HepG2 (cell line): ENCODE measurements around the gene HLA-G. TPM values are rescaled to one million over a fixed set of nuclear protein-coding genes. Genes with fewer than 3 reads are reported as not detected.
A peak's percentile ranks its signal among the peaks of the same experiment; 100 is the strongest.

Source experiments
- ATAC-seq: fragments of 200-7000 bp; cut with Tn5 transposase; 3 replicates; pipeline ENCODE4 v1.9.1; 2020; ENCODE audit warnings: mild to moderate bottlenecking, moderate library complexity
- BruUV-seq: library from RNA; stranded (reverse); fragments of 400-500 nt; replicated peaks from 2 replicates; lab custom pipeline; 2021; lab: Mats Ljungman, UMichigan
- CTCF ChIA-PET: fragments of 300-600 bp; formaldehyde crosslinking; extraction: SDS; loops from one replicate; lab custom pipeline; 2021; ENCODE audit warnings: low total read pairs, inconsistent platforms, low intra/inter-chr PET ratio; lab: Yijun Ruan, JAX
- POLR2A ChIA-PET: fragments of 350-600 bp; sonication (Branson Sonifier 250); formaldehyde crosslinking; loops from one replicate; lab custom pipeline; 2020; ENCODE audit warnings: antibody characterized with exemption, inconsistent platforms; lab: Yijun Ruan, JAX
- DNase-seq: peaks from one replicate; pipeline ENCODE4 v3.0.0-alpha.2; 2015; ENCODE audit warnings: low spot score
- FAIRE-seq: peaks from 3 replicates; lab custom pipeline; 2011; peaks lifted over from hg19 to GRCh38; lab: Jason Lieb, UNC
- H2AFZ ChIP-seq: one replicate; pipeline ENCODE4 v1.6.1; 2011; ENCODE audit warnings: low read length, inconsistent platforms
- H3K27ac ChIP-seq: fragments of 300-600 bp; 3 replicates; pipeline ENCODE4 v1.8.0; 2011; ENCODE audit warnings: mixed run types, mild to moderate bottlenecking, mixed read lengths, low read length, inconsistent platforms; ENCODE audit not compliant: insufficient read depth; ENCODE audit errors: extremely low read length
- H3K27me3 ChIP-seq, 2 experiments: fragments of 200-600 bp in 1 of 2; 2 replicates in 1 of 2; 3 replicates in 1 of 2; pipeline versions ENCODE4 v1.6.0 to v1.8.0; 2011; ENCODE audit warnings: low read length in 2 of 2, mild to moderate bottlenecking in 2 of 2, moderate library complexity in 2 of 2, inconsistent platforms in 1 of 2; ENCODE audit not compliant: insufficient read depth in 2 of 2, control insufficient read depth in 1 of 2
- H3K36me3 ChIP-seq, 2 experiments: fragments of 200-600 bp in 1 of 2; replicated peaks in 1 of 2; 2 replicates in 1 of 2; 3 replicates in 1 of 2; pipeline versions ENCODE4 v1.5.1 to v1.8.0; 2011; ENCODE audit warnings: low read length in 2 of 2, inconsistent platforms in 1 of 2; ENCODE audit not compliant: insufficient read depth in 2 of 2, control insufficient read depth in 1 of 2
- H3K4me1 ChIP-seq: 2 replicates; pipeline ENCODE4 v1.5.1; 2012; ENCODE audit warnings: low read length, inconsistent platforms; ENCODE audit not compliant: insufficient read depth
- H3K4me2 ChIP-seq: 2 replicates; pipeline ENCODE4 v1.6.0; 2011; ENCODE audit warnings: low read depth, low read length, inconsistent platforms
- H3K4me3 ChIP-seq, 3 experiments: fragments of 200-600 bp in 1 of 3; sonication (generic), shearing (Covaris generic) in 1 of 3; replicated peaks in 1 of 3; 2 replicates each; pipeline ENCODE4 v1.5.1; 2011 to 2016; ENCODE audit warnings: low read length in 3 of 3, inconsistent platforms in 2 of 3, low read depth in 2 of 3, mild to moderate bottlenecking in 2 of 3, control low read depth in 1 of 3, mixed read lengths in 1 of 3; ENCODE audit not compliant: insufficient read depth in 1 of 3
- H3K79me2 ChIP-seq: one replicate; pipeline ENCODE4 v1.6.1; 2011; ENCODE audit warnings: low read length, inconsistent platforms; ENCODE audit not compliant: insufficient read depth
- H3K9ac ChIP-seq: 2 replicates; pipeline ENCODE4 v1.6.0; 2011; ENCODE audit warnings: mild to moderate bottlenecking, low read depth, low read length, inconsistent platforms; ENCODE audit not compliant: insufficient read depth
- H3K9me3 ChIP-seq: 2 replicates; pipeline ENCODE4 v1.5.1; 2012; ENCODE audit warnings: mild to moderate bottlenecking, low read length
- H4K20me1 ChIP-seq: 2 replicates; pipeline ENCODE4 v1.6.0; 2011; ENCODE audit warnings: inconsistent platforms, mild to moderate bottlenecking, low read length, moderate library complexity; ENCODE audit not compliant: insufficient read depth
- BHLHE40 ChIP-seq: IDR thresholded peaks from 2 replicates; pipeline ENCODE4 v1.6.1; 2011; ENCODE audit warnings: low read length, improper control_type of control experiment
- CTCF ChIP-seq: sonication (generic); formaldehyde crosslinking; IDR thresholded peaks from 2 replicates; pipeline ENCODE4 v1.5.0; 2020; ENCODE audit warnings: mild to moderate bottlenecking, missing genetic modification reagents, moderate library complexity
- GLI4 ChIP-seq: sonication (generic); formaldehyde crosslinking; IDR thresholded peaks from 2 replicates; pipeline ENCODE4 v1.5.1; 2020; ENCODE audit warnings: missing genetic modification reagents, mild to moderate bottlenecking, moderate library complexity, borderline replicate concordance
- IKZF5 ChIP-seq: IDR thresholded peaks from 2 replicates; pipeline ENCODE4 v1.6.1; 2018; ENCODE audit warnings: missing genetic modification reagents, mild to moderate bottlenecking, missing compliant biosample characterization
- KDM2A ChIP-seq: sonication (generic); formaldehyde crosslinking; IDR thresholded peaks from 2 replicates; pipeline ENCODE4 v1.4.0; 2020; ENCODE audit warnings: low read depth, missing genetic modification reagents, borderline replicate concordance
- NRL ChIP-seq: sonication (generic); formaldehyde crosslinking; IDR thresholded peaks from 2 replicates; pipeline ENCODE4 v1.5.0; 2020; ENCODE audit warnings: missing genetic modification reagents, mild to moderate bottlenecking, moderate library complexity, borderline replicate concordance
- RAD21 ChIP-seq: fragments of 450-650 bp; formaldehyde crosslinking; IDR thresholded peaks from 2 replicates; pipeline ENCODE4 v1.5.0; 2020; ENCODE audit warnings: mild to moderate bottlenecking
- SMC3 ChIP-seq: IDR thresholded peaks from 2 replicates; pipeline ENCODE4 v1.6.1; 2011; ENCODE audit warnings: low read length, improper control_type of control experiment
- SRF ChIP-seq: IDR thresholded peaks from 2 replicates; pipeline ENCODE4 v1.6.1; 2011; ENCODE audit warnings: mild to moderate bottlenecking, low read depth, low read length, moderate library complexity
- STAG1 ChIP-seq: sonication (generic); formaldehyde crosslinking; IDR thresholded peaks from 2 replicates; pipeline ENCODE4 v1.4.0; 2020; ENCODE audit warnings: missing genetic modification reagents
- TEAD3 ChIP-seq: optimal IDR thresholded peaks from 2 replicates; pipeline ENCODE3; 2016; ENCODE audit warnings: borderline replicate concordance
- ZBTB7B ChIP-seq: sonication (generic); formaldehyde crosslinking; IDR thresholded peaks from 2 replicates; pipeline ENCODE4 v1.4.0; 2020; ENCODE audit warnings: missing genetic modification reagents
- ZFP36 ChIP-seq: fragments of 150-350 bp; IDR thresholded peaks from 2 replicates; pipeline ENCODE4 v1.6.1; 2018; ENCODE audit warnings: borderline replicate concordance, low read length, low read depth; ENCODE audit not compliant: partially characterized antibody
- ZFY ChIP-seq: sonication (generic); formaldehyde crosslinking; IDR thresholded peaks from 2 replicates; pipeline ENCODE4 v1.4.0; 2020; ENCODE audit warnings: missing genetic modification reagents
- ZNF235 ChIP-seq: sonication (generic); formaldehyde crosslinking; IDR thresholded peaks from 2 replicates; pipeline ENCODE4 v1.8.1; 2023; ENCODE audit warnings: mild to moderate bottlenecking, missing genetic modification reagents, borderline replicate concordance
- ZNF367 ChIP-seq: sonication (generic); formaldehyde crosslinking; IDR thresholded peaks from 2 replicates; pipeline ENCODE4 v1.4.0; 2020; ENCODE audit warnings: missing genetic modification reagents, borderline replicate concordance
- ZNF629 ChIP-seq: sonication (generic); formaldehyde crosslinking; conservative IDR thresholded peaks from 2 replicates; pipeline ENCODE4 v1.5.0; 2020; ENCODE audit warnings: missing genetic modification reagents
- ZNF891 ChIP-seq: sonication (generic); formaldehyde crosslinking; IDR thresholded peaks from 2 replicates; pipeline ENCODE4 v1.5.0; 2020; ENCODE audit warnings: mild to moderate bottlenecking, missing genetic modification reagents
- WGBS: methylation state at CpG from one replicate; pipeline ENCODE4 v1.1.6; 2017; ENCODE audit warnings: low lambda C conversion rate; 5-methylcytosine and 5-hydroxymethylcytosine counted together
- in situ Hi-C: cut with HindIII; loops from 2 replicates; pipeline ENCODE4 v1.10.0; 2017; ENCODE audit warnings: low pct_unique_long_range_greater_than_20kb; ENCODE audit not compliant: extremely low pct_ligation_motif_present
- intact Hi-C: fragments of 100-400 bp; cut with micrococcal nuclease; formaldehyde crosslinking; loops from one replicate; pipeline ENCODE4 v1.10.0; 2022; ENCODE audit not compliant: unreplicated experiment
- polyA plus RNA-seq, 8 experiments: library from polyadenylated mRNA; depleted of rRNA in 3 of 8; stranded (reverse) in 7 of 8; unstranded in 1 of 8; fragments of >200 nt; fragmentation: Illumina TruSeq in 4 of 8; extraction: Trizol in 4 of 8; gene quantifications; 2 replicates each; pipeline versions ENCODE4 v1.2.1 to v1.2.3, GENCODE V29; 2011 to 2016; ENCODE audit warnings: low read depth in 4 of 8, missing spikeins in 1 of 8, mixed read lengths in 1 of 8; ENCODE audit not compliant: insufficient read depth in 1 of 8
- total RNA-seq, 5 experiments: library from RNA; depleted of rRNA; stranded (reverse); fragments of >200 nt; fragmentation: Illumina TruSeq; extraction: Trizol; gene quantifications; 2 replicates each; pipeline ENCODE4 v1.2.3, GENCODE V29; 2016; ENCODE audit warnings: low read depth in 1 of 5
- TF ChIP-seq, protein P1 (sequence below): sonication (generic); formaldehyde crosslinking; IDR thresholded peaks from 2 replicates; pipeline ENCODE4 v1.5.0; 2020; ENCODE audit warnings: mild to moderate bottlenecking, missing genetic modification reagents

Gene HLA-G
- total and polyA plus RNA-seq, 2 of the 13 experiments (the other 11 are each of a cell fraction or from before 2014, with no cell fraction given), result 0.29 to 0.30 TPM

- H4K20me1 ChIP-seq, result no peaks in the 10 kb centered on the region
- H3K4me3 ChIP-seq, result no peak overlapping the region
- BruUV-seq, result no TSS peak
- no peak overlapping the region for H3K9ac ChIP-seq
- 11% methylated on average over 16 of the region's 16 CpGs for WGBS
- in situ Hi-C loops, result loop anchor here (5.0 kb wide), 1 partner anchor 97 kb away; no protein-coding TSS in a partner anchor
- peaks cover 0 to 3% of the 10 kb centered on the region in 2 experiments; a peak in 1 of 5 replicates for H3K27me3 ChIP-seq
- intact Hi-C loops, result loop anchor here (5.0 to 10.0 kb wide), 2 partner anchors 130 to 182 kb away; no protein-coding TSS in a partner anchor
- no peak for DNase-seq
- H3K36me3 ChIP-seq, result no peaks in the 10 kb centered on the region
- H2AFZ ChIP-seq, result no peak overlapping the region
- TF ChIP-seq STAG1, result peak; percentile 93
- TF ChIP-seq ZFP36, result peak; percentile 26
- TF ChIP-seq TEAD3 (CRISPR knock-in tag), result peak; percentile 12
- TF ChIP-seq SMC3, result peak; percentile 76
- no peak for TF ChIP-seq ZFY (CRISPR knock-in tag)
- peak; percentile 40; the same call in 1 of the 2 replicates for TF ChIP-seq KDM2A (CRISPR knock-in tag)
- 0 out of 2 replicates have a peak, but pooled peaks have one; percentile 20 for TF ChIP-seq ZNF629 (CRISPR knock-in tag)
- no peak for TF ChIP-seq IKZF5 (CRISPR knock-in tag)
- no peak for TF ChIP-seq SRF
- no peak for TF ChIP-seq GLI4 (CRISPR knock-in tag)
- TF ChIP-seq RAD21 (CRISPR knock-in tag), result peak; percentile 61
- no peak for TF ChIP-seq ZNF367
- no peak for TF ChIP-seq BHLHE40
- TF ChIP-seq ZBTB7B, result 0 out of 2 replicates have a peak, but pooled peaks have one; percentile 49
- 0 out of 2 replicates have a peak, but pooled peaks have one; percentile 23 for TF ChIP-seq NRL (CRISPR knock-in tag)
- TF ChIP-seq, protein P1, sequence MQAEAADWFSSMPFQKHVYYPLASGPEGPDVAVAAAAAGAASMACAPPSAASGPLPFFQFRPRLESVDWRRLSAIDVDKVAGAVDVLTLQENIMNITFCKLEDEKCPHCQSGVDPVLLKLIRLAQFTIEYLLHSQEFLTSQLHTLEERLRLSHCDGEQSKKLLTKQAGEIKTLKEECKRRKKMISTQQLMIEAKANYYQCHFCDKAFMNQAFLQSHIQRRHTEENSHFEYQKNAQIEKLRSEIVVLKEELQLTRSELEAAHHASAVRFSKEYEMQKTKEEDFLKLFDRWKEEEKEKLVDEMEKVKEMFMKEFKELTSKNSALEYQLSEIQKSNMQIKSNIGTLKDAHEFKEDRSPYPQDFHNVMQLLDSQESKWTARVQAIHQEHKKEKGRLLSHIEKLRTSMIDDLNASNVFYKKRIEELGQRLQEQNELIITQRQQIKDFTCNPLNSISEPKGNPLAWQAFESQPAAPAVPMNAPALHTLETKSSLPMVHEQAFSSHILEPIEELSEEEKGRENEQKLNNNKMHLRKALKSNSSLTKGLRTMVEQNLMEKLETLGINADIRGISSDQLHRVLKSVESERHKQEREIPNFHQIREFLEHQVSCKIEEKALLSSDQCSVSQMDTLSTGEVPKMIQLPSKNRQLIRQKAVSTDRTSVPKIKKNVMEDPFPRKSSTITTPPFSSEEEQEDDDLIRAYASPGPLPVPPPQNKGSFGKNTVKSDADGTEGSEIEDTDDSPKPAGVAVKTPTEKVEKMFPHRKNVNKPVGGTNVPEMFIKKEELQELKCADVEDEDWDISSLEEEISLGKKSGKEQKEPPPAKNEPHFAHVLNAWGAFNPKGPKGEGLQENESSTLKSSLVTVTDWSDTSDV, result no peak
- TF ChIP-seq ZNF891, result peak; percentile 34; the same call in 1 of the 2 replicates
- no peak for TF ChIP-seq ZNF235 (CRISPR knock-in tag)
- peak; percentile 89 for TF ChIP-seq CTCF (CRISPR knock-in tag)
- TF ChIP-seq, all 625 proteins: peak for 11
- ChIA-PET POLR2A (no interaction called here), CTCF (interaction anchor here (0.6 to 5.2 kb wide), 4 partner anchors 97 to 179 kb away, joined by 3 to 67 read pairs (median 16); no protein-coding TSS in a partner anchor)
- FAIRE-seq (peak; percentile 89), ATAC-seq (peak; percentile 74)
- no peak overlapping the region for H3K27ac ChIP-seq
- no peaks in the 10 kb centered on the region for H3K79me2 ChIP-seq
- H3K4me1 ChIP-seq, result no peaks in the 10 kb centered on the region
- no peaks in the 10 kb centered on the region for H3K9me3 ChIP-seq
- no peak overlapping the region for H3K4me2 ChIP-seq
Measured at GRCh38 chr6:29834564-29835436, 7.2 kb downstream of the HLA-G start.
